SU-DHL-6 (cell line): Measurements from ENCODE around the gene CEACAM20.

Source experiments
- CTCF ChIP-seq: fragments of 200-600 bp; sonication (generic); IDR thresholded peaks from one replicate; pipeline ENCODE4 v1.5.1; 2017; ENCODE audit warnings: antibody characterized with exemption, mild to moderate bottlenecking, low read length, moderate library complexity; ENCODE audit not compliant: insufficient read depth, poor library complexity, severe bottlenecking
- EZH2phosphoT487 ChIP-seq: fragments of 200-600 bp; sonication (generic), shearing (Covaris generic); conservative IDR thresholded peaks from 2 replicates; pipeline ENCODE4 v1.6.1; 2018; ENCODE audit warnings: mild to moderate bottlenecking, antibody characterized with exemption, low read length, moderate library complexity, mixed read lengths

GRCh38 chr19:44576843-44577565 is 47.5 kb upstream of the CEACAM20 start:
- TF ChIP-seq CTCF (peak; percentile 32), EZH2phosphoT487 (no peak)
